ENCODE data around the gene GOLPH3L. TPM values are rescaled to one million over a fixed set of nuclear protein-coding genes. Genes with fewer than 3 reads are reported as not detected.
"Not testable (repeated sequence)": the region's sequence is repeated elsewhere in the genome, so short reads cannot be mapped to it uniquely, and the experiment has no call there.

The GOLPH3L gene
- polyA plus RNA-seq (2013, experiment 1 of 2; ENCODE audit: insufficient read length) = 18.1 TPM
- 20.6 TPM for polyA plus RNA-seq (2013, experiment 2 of 2; ENCODE audit: insufficient read length)

DNA sequence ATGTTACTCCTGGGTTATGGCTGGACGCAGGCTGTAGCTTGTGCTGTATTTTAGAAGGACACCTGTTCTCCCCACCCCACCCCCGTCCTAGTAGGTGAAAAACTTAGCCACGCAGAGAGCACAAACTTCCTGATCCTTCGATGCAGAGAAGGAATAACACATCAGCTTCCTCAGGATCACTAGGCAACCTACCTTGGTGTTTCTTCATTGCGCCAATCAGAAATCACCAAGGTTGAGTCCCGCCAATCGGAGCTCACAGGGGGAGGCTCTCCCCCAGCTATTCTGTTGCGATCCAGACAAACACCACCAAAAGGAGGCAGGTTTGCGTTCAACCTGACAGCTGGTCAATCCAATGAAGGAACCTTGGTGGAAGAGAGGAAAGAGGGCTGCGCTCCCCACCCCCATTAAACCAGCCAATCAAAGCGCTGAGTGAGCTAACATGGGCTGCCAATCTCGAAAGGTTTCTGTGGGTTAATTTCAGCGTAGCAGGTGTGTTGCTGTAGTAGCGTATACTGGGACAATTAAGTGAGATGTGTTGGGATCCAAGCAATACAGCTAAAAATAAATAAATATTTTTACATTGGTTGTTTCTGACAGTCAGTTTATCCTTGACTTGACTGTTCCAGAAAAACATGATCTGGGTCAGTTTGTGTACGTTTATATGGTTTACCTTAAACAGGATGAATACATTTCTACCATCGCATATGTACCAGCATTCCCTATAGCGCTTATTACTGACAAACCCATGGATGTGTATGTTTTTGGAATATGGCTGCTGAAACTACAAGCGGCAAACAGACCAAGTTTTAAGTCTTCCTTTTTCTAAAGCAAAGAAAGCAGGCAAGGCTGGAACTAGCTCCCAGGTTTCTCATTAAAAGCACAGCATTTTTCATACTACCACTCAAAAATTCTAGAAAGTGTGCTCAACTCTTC, at the start of gene GOLPH3L:
TSS of gene GOLPH3L (minus strand) at position 160 of the 933 bp plus-strand sequence. CDS start 2,316 bp downstream, outside the sequence.
- DNase-seq = peak; percentile 98

DNA sequence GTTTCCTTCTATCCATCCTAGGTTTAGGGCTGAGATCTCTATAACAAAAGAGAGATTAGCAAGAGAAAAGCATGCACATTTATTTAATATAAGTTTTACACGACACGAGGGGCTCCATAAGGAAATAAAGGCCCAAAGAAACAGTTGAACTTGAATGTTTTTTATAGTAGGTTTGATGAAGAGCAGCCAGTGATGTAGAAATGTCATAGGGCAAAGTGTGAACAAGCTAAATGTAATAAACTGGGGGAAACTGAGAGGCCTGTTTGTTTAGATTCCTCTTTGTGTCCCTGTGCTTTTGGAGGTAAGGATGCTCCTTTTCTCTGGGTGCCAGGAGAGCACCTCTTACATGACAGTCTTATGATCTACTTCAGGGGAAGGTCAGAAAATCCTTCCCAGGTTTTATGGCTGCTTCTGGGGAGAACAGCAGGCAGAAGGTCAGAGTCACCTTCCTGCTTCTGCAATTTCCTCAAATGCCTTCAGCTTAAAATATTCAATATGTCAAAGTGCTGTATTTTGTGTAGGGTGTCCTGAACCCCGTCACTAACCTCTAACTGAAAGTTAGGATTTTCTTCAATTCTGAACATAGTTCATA, 33.3 kb upstream of the GOLPH3L start:
- DNase-seq = no peak

DNA sequence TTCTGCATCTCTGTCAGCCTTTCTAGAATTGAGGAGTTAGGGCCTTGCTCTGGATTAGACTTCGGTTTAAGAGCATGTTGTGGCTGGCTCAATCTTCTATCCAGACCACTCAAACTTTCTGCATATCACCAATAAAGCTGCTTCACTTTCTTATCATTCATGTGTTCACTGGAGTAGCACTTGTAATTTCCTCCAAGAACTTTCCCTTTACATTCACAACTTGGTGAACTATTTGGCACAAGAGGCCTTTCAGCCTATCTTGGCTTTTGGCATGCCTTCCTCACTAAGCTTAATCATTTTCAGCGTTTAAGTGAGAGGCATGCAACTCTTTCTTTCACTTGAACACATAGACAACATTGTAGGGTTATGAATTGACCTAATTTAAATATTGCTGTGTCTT, 27.4 kb upstream of the GOLPH3L start:
- no peak for DNase-seq

DNA sequence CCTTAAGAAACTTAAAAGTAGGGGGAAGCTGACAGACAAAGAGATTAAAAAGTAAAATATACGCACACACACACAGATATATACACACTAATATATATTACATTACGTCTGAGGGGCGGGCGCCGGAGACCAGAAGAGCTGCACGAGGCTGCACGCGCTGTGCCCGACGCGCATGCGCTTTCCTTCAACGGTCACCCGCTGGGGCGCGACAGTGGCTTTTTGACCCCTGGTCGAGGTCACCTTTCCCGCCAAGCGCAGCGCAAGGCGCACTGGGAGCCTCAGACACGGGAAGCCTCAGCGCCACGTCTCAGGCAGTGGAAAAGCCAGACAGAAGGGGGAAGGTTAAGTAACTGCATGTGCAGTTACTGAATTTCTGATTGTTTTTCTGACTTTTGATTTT, 23.7 kb upstream of the GOLPH3L start, which contains the start of gene HORMAD1:
TSS of gene HORMAD1 (minus strand) at position 193 of the 400 bp plus-strand sequence. CDS start 1,390 bp downstream, outside the sequence.
- no peak for DNase-seq

DNA sequence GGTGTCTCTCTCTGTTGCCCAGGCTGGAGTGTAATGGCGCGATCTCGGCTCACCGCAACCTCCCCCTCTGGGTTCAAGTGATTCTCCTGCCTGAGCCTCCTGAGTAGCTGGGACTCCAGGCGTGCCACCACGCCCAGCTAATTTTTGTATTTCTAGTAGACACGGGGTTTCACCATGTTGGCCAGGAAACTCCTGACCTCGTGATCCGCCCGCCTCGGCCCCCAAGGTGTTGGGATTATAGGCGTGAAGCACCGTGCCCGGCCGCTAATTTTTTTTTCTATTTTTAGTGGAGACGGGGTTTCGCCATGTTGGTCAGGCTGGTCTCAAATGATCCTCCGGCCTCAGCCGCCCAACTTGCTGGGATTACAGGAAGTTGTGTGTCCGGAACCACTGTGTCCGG, 23.1 kb upstream of the GOLPH3L start:
- no peak for DNase-seq

DNA sequence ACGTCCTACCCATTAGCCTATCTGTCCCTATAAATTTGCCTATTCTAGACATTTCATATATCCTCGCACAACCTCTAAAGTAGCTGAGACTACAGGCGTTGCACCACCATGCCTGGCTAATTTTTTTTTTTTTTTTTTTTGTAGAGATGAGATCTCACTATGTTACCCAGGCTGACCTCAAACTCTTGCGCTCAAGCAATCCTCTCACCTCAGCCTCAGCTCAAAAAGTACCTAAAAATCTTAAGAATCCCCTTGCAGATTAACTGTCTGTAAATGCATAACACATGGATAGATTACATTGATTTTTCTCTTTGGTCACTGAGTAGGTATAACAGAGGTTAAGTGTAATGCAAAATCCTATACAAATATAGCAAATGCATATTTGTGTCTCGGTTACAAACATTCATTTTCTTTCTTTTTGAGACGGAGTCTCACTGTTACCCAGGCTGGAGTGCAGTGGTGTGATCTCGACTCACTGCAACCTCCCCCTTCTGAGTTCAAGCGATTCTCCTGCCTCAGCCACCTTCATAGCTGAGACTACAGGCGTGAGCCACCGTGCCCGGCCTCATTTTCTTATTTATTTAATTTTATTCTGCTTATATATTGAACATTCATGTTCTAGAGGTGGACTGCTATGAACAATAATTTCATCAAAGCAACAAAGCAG, 21.4 kb upstream of the GOLPH3L start:
- no peak for DNase-seq

DNA sequence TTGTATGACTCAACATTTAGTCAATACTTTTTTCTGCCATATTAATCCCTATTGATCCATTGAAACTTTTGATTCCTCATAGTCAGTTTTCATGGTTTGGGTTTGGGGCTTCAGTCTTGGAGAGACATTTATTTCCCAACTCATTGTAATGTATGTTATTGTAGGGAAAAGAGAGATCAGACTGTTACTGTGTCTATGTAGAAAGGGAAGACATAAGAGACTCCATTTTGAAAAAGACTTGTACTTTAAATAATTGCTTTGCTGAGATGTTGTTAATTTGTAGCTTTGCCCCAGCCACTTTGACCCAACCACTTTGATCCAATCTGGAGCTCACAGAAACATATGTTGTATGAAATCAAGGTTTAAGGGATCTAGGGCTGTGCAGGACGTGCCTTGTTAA, 12.1 kb upstream of the GOLPH3L start:
- DNase-seq = not testable (repeated sequence)

DNA sequence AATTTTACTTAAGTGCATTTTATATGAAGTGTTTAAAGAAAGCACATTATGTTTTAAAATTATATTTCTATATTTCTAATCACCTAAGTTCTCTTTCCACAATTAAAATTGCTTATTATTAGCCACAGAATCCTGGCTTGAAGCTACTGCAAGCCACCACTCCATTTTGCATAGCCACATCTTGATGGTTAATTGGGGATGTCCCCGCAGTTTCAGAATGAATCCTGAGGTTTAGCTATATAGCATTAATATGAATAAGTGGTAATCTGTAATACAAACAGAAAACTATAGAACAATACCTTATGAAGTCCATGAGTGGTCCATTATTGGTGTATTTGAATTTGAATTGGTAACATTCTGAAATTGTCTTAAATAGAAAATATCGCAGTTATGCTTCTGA, 11.6 kb upstream of the GOLPH3L start:
- DNase-seq = no peak

DNA sequence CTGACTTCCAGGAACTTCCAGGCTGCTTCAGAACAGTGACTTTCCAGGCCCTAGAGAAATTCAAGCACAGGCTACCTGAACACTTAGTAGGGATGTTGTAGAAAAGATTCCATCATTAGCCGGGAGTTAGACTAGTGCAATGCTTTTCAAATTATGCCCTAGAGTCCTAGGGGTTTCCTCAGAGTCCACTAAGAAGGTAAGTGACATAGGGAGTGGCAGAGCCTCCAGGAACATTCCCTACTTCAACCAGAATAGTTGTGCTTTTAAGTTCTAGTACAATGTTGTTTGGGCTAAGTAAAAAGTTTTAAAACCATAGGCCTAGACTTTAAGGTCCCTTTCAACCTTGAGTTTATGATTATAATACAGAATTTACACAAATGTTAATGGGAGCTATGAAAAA, 9.1 kb upstream of the GOLPH3L start:
- DNase-seq = no peak

DNA sequence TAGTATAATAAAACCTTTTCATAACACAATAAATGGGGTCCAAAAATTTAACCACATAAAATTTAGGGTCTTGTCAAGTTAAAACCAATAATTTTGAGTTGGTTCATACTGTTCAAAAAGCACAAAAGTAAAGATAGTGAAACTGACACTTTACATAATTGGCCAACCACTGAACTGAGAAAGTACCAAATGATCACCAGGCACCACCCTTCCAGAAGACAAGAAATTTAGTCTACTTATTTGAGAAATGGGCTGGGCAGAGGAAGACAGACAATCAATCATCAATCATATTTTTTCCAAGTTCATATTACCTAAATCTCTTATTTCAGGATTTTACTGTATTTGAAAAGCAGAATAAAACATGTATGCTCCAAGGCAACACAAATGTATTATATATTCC, 6.5 kb upstream of the GOLPH3L start:
- DNase-seq = no peak

DNA sequence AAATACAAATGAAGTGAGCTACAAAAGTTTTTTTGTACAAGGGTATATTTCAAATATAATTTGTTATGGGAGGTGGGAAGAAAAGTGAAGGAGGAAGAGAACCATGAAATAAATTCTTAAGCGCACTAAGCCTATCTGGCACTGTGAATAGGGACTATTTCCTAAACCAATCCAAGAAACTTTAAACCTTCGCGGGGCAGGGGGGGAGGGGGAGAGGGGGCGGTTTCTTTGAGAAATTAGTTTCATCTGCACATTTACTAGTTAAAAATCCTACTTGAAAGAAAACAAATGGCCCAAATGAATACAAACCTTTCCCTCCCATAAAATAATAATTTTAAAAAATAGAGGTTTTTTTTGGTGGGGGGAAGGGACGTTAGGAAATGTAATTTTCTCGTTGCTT, 364 bp downstream of the GOLPH3L start:
- DNase-seq = no peak

DNA sequence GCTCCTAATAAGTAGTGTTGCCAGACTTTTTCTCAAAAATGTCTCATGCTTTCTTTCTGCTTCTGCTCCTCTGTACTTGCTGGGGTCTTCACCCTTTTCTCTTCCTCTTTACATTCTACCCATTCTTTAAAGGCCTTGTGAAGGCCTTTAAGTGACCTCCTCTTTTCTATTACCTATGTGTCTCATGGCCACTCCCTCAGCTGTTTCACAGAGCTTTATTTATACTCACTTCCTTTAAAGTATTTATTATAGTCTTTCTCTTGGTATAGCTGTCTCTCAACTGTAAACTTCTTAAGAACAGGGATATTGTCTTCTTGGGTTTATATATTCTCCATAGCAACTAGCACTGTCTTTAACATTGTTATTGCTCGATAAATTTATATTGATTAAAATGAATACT, 792 bp downstream of the GOLPH3L start:
- no peak for DNase-seq

DNA sequence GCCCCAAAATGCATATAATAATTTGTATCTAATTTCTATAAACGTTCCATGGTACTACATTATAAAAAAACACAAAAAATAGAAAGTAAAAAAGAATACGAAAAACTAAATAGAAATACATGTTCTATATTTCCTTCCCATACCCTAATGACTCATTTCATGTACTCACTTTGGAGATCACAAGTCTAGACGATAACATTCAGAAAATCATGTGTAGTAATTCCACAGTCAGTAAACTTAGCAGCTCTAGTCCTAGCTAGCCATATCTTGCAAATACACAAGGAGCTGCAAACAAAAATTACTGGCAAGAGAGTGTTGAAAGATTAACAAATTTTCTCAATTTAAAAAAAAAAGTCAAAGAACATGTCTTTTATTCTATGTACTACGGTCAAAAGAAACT, 1.4 kb downstream of the GOLPH3L start:
- DNase-seq = peak; percentile 1

DNA sequence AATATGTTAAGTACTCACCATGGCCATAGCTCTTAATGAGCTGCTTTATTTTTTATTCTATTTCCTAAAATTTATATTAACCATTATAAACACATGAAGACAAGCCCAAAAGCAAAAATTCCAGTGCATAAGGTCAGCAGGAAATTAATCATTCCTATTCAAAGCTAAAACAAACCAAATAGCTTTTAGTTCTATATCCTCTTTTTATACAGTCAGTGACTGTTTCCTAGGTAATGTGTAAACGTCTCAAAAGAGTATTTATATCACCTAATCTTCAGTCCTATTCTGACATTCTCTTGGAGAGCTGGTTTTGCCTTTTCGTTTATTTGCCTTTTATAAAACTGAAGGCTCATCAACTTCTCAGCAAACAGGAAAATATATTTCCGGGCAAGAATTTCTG, 4.2 kb downstream of the GOLPH3L start:
- DNase-seq = no peak

DNA sequence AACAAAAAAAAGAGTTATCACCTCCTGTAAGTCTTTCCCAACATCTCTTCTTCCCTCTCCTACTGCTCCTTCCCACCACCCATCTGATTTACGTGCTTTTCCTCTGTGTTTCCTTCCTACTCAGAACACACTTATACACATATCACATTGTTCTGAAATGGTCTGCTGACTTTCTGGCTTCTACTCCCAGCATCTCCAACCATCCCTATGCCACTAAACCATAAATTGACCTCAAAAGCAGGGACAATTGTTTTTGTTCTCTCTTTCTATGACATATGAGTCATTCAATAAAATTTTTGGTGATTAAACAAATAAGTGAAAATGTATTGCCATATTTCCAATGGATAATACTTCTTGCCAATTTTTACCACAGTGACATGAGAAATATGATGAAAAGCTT, 8.2 kb downstream of the GOLPH3L start:
- DNase-seq = no peak

DNA sequence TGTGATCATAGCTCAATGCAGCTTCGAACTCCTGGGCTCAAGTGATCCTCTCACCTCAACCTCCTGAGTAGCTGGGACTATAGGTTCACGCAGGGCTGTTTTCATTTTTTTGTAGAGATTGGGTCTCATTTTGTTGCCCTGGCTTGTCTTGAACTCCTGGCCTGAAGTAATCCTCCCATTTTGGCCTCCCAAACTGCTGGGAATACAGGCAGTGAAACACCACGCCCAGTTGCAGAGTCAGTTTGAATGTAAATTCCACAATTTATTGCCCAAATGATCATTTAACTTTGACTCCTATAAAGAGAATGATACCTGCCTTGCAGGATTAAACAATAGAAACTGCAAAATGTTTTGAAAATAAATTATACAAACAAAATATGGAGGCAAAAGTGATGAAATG, 10.7 kb downstream of the GOLPH3L start:
- DNase-seq = no peak

DNA sequence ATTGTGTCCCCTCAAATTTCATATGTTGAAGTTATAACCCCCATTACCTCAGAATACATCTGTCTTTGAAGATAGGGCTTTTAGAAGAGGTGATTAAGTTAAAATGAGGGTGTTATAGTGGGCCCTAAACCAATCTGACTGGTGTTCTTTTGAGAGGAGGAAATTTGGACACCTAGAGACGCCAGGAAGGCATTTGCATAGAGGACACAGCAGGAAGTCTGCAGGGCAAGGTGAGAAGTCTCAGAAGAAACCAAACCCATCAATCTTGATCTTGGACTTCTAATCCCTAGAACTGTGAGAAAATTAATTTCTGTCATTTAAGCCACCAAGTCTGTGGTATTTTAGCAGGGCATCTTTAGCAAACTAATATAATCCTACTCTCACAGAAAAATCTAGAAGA, 13.0 kb downstream of the GOLPH3L start:
- DNase-seq = no peak

DNA sequence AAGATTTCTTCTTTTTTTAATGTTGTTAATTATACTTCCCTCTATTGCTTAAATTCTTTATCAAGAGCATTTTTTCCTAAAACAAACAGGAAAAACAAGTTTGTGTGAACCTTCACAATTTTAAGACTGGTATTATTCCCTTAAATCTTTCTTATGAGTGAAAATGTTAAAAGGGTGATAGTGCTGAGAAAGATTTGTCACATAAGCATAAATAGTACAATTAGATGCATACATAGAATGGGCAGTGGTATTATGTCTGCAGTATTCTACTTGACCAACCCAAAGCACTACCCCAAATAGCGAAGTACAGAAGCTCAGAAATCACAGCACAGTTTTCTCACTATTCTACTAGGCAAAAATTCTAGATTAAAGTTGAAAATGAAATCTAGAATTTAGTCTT, 18.0 kb downstream of the GOLPH3L start:
- no peak for DNase-seq

DNA sequence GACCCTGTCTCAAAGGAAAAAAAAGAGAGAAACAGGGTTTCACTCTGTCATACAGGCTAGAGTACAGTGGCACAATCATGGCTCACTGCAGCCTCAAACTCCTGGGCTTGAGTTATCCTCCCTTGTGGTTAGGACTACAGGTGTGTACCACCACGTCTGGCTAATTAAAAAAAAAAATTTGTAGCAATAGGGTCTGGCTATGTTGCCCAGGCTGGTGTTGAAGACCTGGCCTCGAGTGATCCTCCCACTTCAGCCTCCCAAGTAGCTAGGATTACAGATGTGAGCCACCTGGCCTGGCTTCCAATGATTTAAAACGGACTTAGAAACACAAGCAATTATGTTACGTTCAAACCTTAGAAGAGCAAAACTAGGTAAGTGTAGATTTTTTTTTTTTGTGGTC, 22.1 kb downstream of the GOLPH3L start:
- DNase-seq = no peak

DNA sequence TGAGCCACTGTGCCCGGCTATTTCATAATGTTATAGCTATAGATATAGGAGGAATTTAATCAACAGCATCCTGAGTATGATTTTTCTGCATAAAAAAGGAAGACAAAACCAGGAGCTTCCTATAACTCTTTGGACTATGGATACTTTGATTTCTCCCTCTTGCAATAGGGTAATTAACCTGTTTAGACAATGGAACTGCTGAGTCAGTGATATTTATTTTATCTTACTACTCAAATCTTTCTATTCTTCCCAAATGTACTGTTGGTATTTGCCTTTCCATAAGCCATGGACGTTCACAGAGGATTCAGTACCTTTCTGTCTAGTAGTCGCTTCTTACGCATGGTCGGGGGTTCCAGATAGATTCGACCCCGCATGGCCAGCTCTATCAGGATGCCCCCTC, 33.6 kb downstream of the GOLPH3L start:
- DNase-seq = no peak

DNA sequence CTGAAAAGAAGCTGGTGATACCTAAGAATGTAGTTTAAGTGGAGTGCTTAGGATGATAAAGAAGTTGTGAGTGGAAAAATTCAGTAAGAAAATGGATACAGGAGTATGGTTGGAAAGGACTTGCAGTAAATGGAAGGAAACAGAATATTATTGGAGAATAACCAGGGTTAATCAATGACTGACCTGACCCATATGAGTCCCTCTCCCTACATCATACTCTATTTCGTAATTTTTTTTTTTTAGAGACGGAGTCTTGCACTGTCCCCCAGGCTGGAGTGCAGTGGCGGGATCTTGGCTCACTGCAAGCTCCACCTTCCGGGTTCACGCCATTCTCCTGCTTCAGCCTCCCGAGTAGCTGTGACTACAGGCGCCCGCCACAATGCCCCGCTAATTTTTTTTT, 34.1 kb downstream of the GOLPH3L start:
- DNase-seq = no peak

DNA sequence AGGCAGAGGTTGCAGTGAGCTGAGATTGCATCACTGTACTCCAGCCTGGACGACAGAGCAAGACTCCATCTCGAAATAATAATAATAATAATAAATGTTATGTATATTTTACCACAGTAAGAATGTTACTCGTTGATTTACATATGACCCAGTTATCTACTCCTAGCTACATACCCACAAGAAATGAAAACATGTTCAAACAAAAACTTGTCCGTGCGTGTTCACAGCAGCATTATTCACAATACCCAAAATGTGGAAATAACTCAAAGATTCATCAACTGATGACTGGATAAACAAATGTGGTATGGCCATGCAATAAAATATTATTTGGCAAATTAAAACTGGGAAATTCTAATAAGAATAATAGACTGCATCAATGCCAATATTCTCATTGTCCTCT, 35.8 kb downstream of the GOLPH3L start:
- DNase-seq = no peak

DNA sequence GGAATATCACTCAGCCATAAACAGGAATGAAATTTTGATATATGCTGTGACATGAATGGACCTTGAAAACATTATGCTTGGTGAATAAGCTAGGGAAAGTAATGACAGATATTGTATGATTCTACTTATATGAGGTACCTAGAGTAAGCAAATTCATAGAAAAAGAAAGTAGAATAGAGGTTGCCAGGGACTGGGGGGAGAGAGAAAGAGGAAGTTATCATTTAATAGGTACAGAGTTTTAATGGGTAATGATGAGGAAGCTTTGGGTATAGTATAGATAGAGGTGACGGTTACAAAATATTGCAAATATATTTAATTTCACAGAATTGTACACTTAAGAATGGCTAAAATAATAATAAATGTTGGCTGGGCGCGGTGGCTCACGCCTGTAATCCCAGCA, 36.4 kb downstream of the GOLPH3L start:
- no peak for DNase-seq

All from fibroblast of skin of abdomen (primary cell).